HepG2 (cell line): ENCODE results near the gene RPEL1. TPM values are rescaled to one million over a fixed set of nuclear protein-coding genes. Genes with fewer than 3 reads are reported as not detected.

Experiments
- BCL6 ChIP-seq: IDR thresholded peaks from 2 replicates; pipeline ENCODE4 v1.6.1; 2016; ENCODE audit warnings: missing genetic modification reagents, missing compliant biosample characterization
- GFI1 ChIP-seq: sonication (generic); formaldehyde crosslinking; IDR thresholded peaks from 2 replicates; pipeline ENCODE4 v1.5.0; 2020; ENCODE audit warnings: missing genetic modification reagents, mild to moderate bottlenecking, borderline replicate concordance
- HNF4A ChIP-seq: sonication (generic); formaldehyde crosslinking; IDR thresholded peaks from 2 replicates; pipeline ENCODE4 v1.4.0; 2020; ENCODE audit warnings: missing genetic modification reagents
- IKZF1 ChIP-seq: fragments of 450-650 bp; IDR thresholded peaks from 2 replicates; pipeline ENCODE4 v1.7.1; 2016
- MED8 ChIP-seq: sonication (generic); formaldehyde crosslinking; IDR thresholded peaks from 2 replicates; pipeline ENCODE4 v1.8.1; 2023; ENCODE audit warnings: mild to moderate bottlenecking, missing genetic modification reagents; ENCODE audit not compliant: insufficient replicate concordance
- NBN ChIP-seq: fragments of 450-650 bp; conservative IDR thresholded peaks from 2 replicates; pipeline ENCODE4 v1.6.1; 2017
- NFE2 ChIP-seq: sonication (generic); formaldehyde crosslinking; IDR thresholded peaks from 2 replicates; pipeline ENCODE4 v1.4.0; 2020; ENCODE audit warnings: missing genetic modification reagents
- NFE2L2 ChIP-seq: fragments of 150-350 bp; IDR thresholded peaks from 2 replicates; pipeline ENCODE4 v1.6.1; 2014; ENCODE audit warnings: low read length
- PITX1 ChIP-seq: sonication (generic); formaldehyde crosslinking; IDR thresholded peaks from 2 replicates; pipeline ENCODE4 v1.5.1; 2020; ENCODE audit warnings: mild to moderate bottlenecking, missing genetic modification reagents
- PTBP1 ChIP-seq: fragments of 200-400 bp; formaldehyde crosslinking; IDR thresholded peaks from 2 replicates; pipeline ENCODE4 v1.6.1; 2018; ENCODE audit warnings: low read length, low read depth; ENCODE audit not compliant: poor library complexity, severe bottlenecking
- XBP1 ChIP-seq: sonication (generic); formaldehyde crosslinking; IDR thresholded peaks from 2 replicates; pipeline ENCODE4 v1.5.0; 2020; ENCODE audit warnings: missing genetic modification reagents
- ZC3H13 ChIP-seq: sonication (generic); formaldehyde crosslinking; IDR thresholded peaks from 2 replicates; pipeline ENCODE4 v1.8.1; 2023; ENCODE audit warnings: mild to moderate bottlenecking, missing genetic modification reagents, moderate library complexity
- ZFP36L1 ChIP-seq: sonication (generic); formaldehyde crosslinking; IDR thresholded peaks from 2 replicates; pipeline ENCODE4 v1.8.0; 2022; ENCODE audit warnings: mild to moderate bottlenecking, missing genetic modification reagents, moderate library complexity
- ZFYVE20 ChIP-seq: sonication (generic); formaldehyde crosslinking; IDR thresholded peaks from 2 replicates; pipeline ENCODE4 v1.8.0; 2023; ENCODE audit warnings: low read depth, mild to moderate bottlenecking, moderate library complexity, missing genetic modification reagents, borderline replicate concordance
- ZNF562 ChIP-seq: sonication (generic); formaldehyde crosslinking; IDR thresholded peaks from 2 replicates; pipeline ENCODE4 v1.8.0; 2022; ENCODE audit warnings: missing genetic modification reagents, borderline replicate concordance
- ZNF703 ChIP-seq: sonication (generic); formaldehyde crosslinking; IDR thresholded peaks from 2 replicates; pipeline ENCODE4 v1.5.1; 2020; ENCODE audit warnings: missing genetic modification reagents, mild to moderate bottlenecking, moderate library complexity, borderline replicate concordance
- ZNF709 ChIP-seq: sonication (generic); formaldehyde crosslinking; IDR thresholded peaks from 2 replicates; pipeline ENCODE4 v1.5.0; 2020; ENCODE audit warnings: mild to moderate bottlenecking, missing genetic modification reagents
- polyA plus RNA-seq, 8 experiments: library from polyadenylated mRNA; depleted of rRNA in 3 of 8; stranded (reverse) in 7 of 8; unstranded in 1 of 8; fragments of >200 nt; fragmentation: Illumina TruSeq in 4 of 8; extraction: Trizol in 4 of 8; gene quantifications; 2 replicates each; pipeline versions ENCODE4 v1.2.1 to v1.2.3, GENCODE V29; 2011 to 2016; ENCODE audit warnings: low read depth in 4 of 8, missing spikeins in 1 of 8, mixed read lengths in 1 of 8; ENCODE audit not compliant: insufficient read depth in 1 of 8
- total RNA-seq, 5 experiments: library from RNA; depleted of rRNA; stranded (reverse); fragments of >200 nt; fragmentation: Illumina TruSeq; extraction: Trizol; gene quantifications; 2 replicates each; pipeline ENCODE4 v1.2.3, GENCODE V29; 2016; ENCODE audit warnings: low read depth in 1 of 5
- TF ChIP-seq, protein P1 (sequence below): sonication (generic); formaldehyde crosslinking; IDR thresholded peaks from 2 replicates; pipeline ENCODE4 v1.5.1; 2020; ENCODE audit warnings: missing genetic modification reagents, mild to moderate bottlenecking, borderline replicate concordance
- TF ChIP-seq, protein P2 (sequence below): sonication (generic); formaldehyde crosslinking; IDR thresholded peaks from 2 replicates; pipeline ENCODE4 v1.8.0; 2022; ENCODE audit warnings: mild to moderate bottlenecking, missing genetic modification reagents; ENCODE audit not compliant: insufficient replicate concordance
- TF ChIP-seq, protein P3 (sequence below): sonication (generic); formaldehyde crosslinking; IDR thresholded peaks from 2 replicates; pipeline ENCODE4 v1.9.0; 2022; ENCODE audit warnings: low read depth, missing genetic modification reagents
- TF ChIP-seq, protein P4 (sequence below): fragments of 450-650 bp; IDR thresholded peaks from 2 replicates; pipeline ENCODE4 v1.6.1; 2017
- TF ChIP-seq, protein P5 (sequence below): IDR thresholded peaks from 2 replicates; pipeline ENCODE4 v1.6.1; 2016; ENCODE audit warnings: missing biosample characterization, missing genetic modification reagents, low read depth

The RPEL1 gene
- total and polyA plus RNA-seq, 2 of the 13 experiments (the other 11 are each of a cell fraction or from before 2014, with no cell fraction given), result 0.04 to 0.07 TPM

DNA sequence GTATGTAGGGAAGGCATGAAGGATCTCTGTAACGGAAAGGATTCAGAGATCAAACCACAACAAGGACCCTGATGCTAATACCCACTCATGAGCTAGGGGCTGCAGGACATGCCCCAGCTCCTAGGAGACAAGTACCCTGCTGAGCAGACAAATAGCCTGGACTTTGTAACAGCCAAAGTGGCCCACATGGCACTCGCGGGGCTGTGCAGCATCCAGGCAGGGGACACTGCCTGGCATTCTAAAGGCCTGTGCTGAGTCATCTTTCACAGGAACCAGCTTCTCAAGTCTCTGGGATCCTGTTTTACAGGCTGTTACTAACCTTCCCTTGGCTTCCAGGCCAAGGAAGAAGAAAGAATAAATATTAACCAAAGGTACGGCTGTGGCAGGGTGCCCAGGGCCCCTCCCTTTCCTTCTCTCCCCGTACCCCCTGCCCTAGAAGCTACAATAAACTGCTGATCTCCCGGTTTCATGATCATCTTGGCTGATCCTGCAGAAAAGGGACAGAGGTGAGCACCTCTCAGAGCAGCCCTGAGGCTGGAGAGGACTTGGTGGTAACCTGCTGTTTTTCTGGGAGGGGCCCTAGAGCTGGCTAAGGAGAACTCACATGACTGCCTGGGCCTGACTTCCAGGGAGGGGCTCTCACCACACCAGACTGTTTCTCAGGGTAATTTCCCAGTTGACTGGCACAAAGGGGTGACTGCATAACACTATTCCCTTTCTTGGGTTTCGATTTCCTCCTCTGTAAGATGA lies 4.2 kb upstream of the RPEL1 start (continued):
- TF ChIP-seq, protein P1, sequence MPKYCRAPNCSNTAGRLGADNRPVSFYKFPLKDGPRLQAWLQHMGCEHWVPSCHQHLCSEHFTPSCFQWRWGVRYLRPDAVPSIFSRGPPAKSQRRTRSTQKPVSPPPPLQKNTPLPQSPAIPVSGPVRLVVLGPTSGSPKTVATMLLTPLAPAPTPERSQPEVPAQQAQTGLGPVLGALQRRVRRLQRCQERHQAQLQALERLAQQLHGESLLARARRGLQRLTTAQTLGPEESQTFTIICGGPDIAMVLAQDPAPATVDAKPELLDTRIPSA (CRISPR knock-in tag), result no peak
- TF ChIP-seq, protein P2, sequence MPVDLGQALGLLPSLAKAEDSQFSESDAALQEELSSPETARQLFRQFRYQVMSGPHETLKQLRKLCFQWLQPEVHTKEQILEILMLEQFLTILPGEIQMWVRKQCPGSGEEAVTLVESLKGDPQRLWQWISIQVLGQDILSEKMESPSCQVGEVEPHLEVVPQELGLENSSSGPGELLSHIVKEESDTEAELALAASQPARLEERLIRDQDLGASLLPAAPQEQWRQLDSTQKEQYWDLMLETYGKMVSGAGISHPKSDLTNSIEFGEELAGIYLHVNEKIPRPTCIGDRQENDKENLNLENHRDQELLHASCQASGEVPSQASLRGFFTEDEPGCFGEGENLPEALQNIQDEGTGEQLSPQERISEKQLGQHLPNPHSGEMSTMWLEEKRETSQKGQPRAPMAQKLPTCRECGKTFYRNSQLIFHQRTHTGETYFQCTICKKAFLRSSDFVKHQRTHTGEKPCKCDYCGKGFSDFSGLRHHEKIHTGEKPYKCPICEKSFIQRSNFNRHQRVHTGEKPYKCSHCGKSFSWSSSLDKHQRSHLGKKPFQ (CRISPR knock-in tag), result no peak
- TF ChIP-seq HNF4A (CRISPR knock-in tag) (peak; percentile 12; the same call in 1 of the 2 replicates), MED8 (no peak), IKZF1 (no peak), ZNF703 (CRISPR knock-in tag) (no peak), ZNF562 (CRISPR knock-in tag) (no peak), ZC3H13 (CRISPR knock-in tag) (no peak), PITX1 (CRISPR knock-in tag) (no peak), GFI1 (CRISPR knock-in tag) (no peak), ZNF709 (CRISPR knock-in tag) (no peak), NFE2 (CRISPR knock-in tag) (peak; percentile 76; the same call in 1 of the 2 replicates), BCL6 (CRISPR knock-in tag) (no peak), XBP1 (CRISPR knock-in tag) (no peak), NFE2L2 (peak; percentile 81), NBN (no peak), ZFP36L1 (CRISPR knock-in tag) (no peak), ZFYVE20 (CRISPR knock-in tag) (no peak), PTBP1 (no peak)
- TF ChIP-seq, protein P3, sequence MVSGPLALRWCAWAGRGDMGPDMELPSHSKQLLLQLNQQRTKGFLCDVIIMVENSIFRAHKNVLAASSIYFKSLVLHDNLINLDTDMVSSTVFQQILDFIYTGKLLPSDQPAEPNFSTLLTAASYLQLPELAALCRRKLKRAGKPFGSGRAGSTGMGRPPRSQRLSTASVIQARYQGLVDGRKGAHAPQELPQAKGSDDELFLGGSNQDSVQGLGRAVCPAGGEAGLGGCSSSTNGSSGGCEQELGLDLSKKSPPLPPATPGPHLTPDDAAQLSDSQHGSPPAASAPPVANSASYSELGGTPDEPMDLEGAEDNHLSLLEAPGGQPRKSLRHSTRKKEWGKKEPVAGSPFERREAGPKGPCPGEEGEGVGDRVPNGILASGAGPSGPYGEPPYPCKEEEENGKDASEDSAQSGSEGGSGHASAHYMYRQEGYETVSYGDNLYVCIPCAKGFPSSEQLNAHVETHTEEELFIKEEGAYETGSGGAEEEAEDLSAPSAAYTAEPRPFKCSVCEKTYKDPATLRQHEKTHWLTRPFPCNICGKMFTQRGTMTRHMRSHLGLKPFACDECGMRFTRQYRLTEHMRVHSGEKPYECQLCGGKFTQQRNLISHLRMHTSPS (CRISPR knock-in tag), result 0 out of 2 replicates have a peak, but pooled peaks have one; percentile 49
- TF ChIP-seq, protein P4, sequence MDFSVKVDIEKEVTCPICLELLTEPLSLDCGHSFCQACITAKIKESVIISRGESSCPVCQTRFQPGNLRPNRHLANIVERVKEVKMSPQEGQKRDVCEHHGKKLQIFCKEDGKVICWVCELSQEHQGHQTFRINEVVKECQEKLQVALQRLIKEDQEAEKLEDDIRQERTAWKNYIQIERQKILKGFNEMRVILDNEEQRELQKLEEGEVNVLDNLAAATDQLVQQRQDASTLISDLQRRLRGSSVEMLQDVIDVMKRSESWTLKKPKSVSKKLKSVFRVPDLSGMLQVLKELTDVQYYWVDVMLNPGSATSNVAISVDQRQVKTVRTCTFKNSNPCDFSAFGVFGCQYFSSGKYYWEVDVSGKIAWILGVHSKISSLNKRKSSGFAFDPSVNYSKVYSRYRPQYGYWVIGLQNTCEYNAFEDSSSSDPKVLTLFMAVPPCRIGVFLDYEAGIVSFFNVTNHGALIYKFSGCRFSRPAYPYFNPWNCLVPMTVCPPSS, result no peak
- TF ChIP-seq, protein P5, sequence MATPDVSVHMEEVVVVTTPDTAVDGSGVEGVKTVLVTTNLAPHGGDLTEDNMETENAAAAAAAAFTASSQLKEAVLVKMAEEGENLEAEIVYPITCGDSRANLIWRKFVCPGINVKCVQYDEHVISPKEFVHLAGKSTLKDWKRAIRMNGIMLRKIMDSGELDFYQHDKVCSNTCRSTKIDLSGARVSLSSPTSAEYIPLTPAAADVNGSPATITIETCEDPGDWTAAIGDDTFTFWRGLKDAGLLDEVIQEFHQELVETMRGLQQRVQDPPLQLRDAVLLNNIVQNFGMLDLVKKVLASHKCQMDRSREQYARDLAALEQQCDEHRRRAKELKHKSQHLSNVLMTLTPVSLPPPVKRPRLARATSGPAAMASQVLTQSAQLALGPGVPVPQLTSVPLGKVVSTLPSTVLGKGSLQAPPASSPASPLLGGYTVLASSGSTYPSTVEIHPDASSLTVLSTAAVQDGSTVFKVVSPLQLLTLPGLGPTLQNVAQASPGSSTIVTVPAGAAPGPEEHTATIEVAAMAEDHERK, result no peak
